GM19324 (cell line): ENCODE data around the gene S1PR5.
"Not testable (repeated sequence)": the region's sequence is repeated elsewhere in the genome, so short reads cannot be mapped to it uniquely, and the experiment has no call there.

Experiments used
- ATAC-seq: cut with Tn5 transposase; IDR thresholded peaks from one replicate; pipeline ENCODE4 v1.9.1; 2021; ENCODE audit warnings: mild to moderate bottlenecking, moderate library complexity; ENCODE audit not compliant: unreplicated experiment, low FRiP score

S1PR5 gene

GRCh38 chr19:10517361-10517759, at the start of gene S1PR5:
TSS of gene S1PR5 (minus strand) at chr19:10517447. CDS start at chr19:10515011, 2,436 bp downstream.
- no peak for ATAC-seq

- no peak for ATAC-seq
These were observed 49.6 kb upstream of the S1PR5 start for GRCh38 chr19:10566658-10567410.

GRCh38 chr19:10566408-10566657, 49.1 kb upstream of the S1PR5 start:
- ATAC-seq: no peak

- peak; percentile 72 for ATAC-seq
These were observed 48.5 kb upstream of the S1PR5 start, which contains the start of gene KRI1 for GRCh38 chr19:10565567-10566407. TSS of gene KRI1 (minus strand) at chr19:10566010. CDS start at chr19:10565999, 11 bp downstream.

DNA sequence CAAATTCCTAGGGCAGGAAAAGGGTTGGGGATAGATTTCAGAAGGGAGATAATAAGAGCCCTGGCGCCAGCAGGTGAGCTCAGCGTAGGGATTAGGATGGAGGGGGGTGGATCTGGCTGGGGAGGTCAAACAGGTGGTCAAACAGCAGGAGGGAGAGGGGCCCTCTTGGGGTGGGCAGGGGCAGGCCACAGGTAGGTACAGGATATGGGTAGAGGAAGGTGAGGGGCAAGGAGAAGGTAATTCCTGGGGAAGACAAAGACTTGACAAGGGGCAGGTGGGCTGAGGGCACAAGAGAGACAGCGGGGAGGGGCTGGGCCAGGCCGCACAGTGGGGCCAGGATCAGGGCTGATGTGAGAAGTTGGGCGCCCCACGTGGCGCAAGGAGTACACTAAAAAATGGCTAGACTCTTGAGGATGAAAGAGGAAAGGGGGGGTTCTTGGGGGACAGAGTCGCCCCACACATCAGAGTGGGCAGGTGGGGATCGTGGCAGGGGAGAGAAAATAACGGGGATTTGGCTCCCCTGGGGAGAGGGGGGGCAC, 47.9 kb upstream of the S1PR5 start:
- no peak for ATAC-seq

DNA sequence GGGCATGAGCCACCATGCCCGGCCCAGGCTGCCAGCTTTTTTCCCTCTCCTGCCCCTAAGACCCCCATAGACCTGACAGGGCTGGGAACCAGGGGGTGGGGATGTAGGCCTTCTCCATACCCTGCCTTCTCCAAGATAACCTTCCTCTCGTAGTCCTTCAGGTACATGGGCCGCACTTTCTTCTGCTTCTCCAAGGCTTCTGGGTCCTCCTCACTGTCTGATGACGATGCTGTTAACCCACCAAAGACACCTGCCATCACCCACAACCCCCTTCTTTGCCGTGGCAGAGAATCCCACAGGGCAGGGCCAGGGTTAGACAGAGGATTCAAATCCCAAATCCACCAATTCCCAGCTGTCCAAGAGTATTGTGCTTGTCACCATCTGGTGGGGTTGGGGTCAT, 45.4 kb upstream of the S1PR5 start:
- no peak for ATAC-seq

DNA sequence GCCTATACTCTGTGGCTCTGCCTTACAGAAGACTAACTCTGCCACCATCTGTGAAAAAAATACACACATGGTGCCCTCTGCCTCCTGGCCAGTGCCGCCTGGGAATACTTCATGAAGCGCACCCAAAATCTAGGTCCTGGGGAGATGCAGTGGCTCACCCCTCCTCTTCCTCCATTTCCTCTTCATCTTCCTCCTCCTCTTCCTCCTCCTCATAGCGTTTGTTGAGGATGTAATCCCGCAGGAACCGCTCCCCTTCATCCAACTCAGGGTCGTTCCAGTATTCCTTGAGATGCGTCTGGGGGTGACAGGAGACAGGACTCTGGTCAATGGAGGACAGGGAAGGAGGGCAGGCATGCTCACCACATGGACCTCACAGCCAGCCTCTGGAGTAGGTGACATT, 42.9 kb upstream of the S1PR5 start:
- no peak for ATAC-seq

DNA sequence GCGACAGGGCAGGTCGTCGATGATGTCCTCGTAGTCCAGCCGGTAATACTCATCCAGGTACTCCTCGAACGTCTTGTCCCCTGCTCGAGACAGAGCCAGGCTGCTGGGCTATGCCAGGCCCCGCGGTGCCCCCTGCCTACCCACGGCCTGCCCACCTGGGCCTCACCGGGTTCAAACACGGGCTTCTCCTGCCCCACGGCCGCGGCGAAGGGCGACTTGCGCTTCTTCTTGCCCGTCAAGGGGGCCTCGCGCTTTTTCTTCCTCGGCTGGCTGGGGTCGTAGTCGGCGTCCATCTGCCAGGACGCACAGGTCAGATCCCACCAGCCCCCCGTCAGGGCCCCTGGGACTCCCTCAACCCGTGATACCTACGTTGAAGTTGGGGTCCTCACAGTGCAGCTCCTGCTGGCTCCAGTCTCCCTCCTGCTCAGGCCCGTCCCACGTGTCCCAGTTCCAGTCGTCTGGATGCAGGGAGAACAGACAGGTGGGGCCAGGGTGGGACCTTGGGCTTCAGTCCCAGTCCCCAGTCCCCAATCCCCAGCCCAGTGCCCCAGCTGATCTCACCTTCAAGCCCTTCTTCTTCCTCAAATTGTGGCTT, 40.5 kb upstream of the S1PR5 start:
- ATAC-seq: no peak

- no peak for ATAC-seq
These were observed 38.3 kb upstream of the S1PR5 start for GRCh38 chr19:10555610-10555973.

DNA sequence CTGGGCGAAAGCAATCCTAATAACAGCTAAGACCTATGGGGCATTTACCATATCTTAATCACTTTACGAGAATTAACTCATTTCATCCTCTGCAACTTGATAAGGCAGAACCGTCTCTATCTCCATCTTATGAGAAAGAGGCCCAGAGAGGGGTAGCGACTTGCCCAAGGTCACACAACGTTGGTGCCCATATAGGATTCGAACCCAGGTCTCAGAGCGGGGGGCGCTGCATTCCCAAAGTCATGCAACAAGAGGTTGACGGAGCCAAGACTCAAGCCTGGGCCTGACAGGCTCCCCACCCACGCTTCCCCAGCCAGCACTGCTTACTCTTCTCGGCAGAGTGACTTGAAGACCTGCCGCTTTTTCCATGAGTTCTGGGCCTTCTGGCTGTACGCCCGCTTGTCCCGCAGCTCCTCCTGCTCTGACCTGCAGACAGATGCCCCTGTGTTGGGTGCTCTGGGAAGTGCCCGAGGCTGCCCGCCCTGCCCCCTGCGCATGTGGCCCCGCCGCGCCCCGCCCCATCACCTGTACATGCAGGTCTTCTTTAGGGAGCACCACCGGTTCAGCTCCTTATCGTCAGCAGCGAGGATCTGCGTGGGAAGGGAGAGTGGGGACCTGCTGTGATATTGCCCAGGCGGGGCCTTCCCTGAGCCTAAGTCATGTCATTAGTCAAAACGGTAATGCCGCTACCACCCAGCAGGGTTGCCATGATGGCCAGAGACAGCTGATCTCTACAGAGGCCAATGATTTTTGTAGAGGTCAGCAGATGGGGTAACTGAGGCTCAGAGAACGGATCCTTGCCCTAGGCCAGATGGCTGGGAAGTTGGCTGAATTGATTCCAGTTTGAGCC, 37.7 kb upstream of the S1PR5 start:
- ATAC-seq: no peak

DNA sequence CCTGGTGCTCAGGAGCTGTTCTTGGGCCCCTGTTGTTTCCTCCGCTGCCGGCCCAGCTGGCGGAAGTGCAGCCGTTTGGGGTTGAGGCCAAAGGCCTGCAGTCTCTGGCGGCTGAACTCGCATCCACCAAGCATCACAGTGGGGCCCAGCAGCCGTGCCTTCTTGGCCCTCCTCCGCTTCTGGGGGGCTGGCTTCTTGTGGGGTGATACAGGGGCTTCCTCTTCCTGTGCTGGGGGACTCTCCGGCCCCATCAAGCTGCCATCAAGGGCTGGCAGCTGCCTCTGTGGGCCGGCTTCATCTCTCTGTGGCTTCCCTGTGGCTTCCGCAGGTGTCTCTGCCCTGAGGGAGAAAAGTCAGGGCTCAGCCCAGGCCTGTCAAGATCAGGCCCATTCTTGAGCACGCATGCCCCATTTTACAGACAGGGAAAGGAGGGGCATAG, 36.7 kb upstream of the S1PR5 start:
- no peak for ATAC-seq

DNA sequence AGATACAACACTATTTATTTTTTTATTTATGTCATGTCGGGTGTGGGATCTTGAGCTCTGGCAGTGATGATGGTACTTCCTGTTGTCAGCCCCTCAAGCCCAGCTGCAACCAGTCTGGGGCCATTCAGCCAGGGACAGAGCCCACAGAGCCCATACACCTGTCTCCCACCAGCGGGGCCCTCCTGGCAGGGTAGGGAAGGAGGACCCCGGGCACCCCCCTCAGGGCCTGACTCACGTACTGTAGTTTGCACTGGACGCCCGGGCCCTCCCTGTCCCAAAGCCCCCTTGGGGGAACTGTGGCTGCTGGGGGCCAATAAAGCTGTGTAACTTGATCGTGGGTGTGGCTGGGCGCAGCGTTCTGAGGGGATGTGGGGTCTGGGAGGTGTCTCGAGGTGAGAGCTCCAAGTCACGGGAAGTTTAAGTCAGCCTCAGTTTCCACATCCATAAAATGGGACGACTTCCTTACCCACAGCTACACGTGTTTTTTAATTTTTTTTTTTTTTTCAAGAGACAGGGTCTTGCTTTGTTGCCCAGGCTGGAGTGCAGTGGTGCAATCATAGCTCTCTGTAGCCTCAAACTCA, 35.9 kb upstream of the S1PR5 start:
- ATAC-seq: no peak

GRCh38 chr19:10552510-10553053, 35.3 kb upstream of the S1PR5 start:
- no peak for ATAC-seq

DNA sequence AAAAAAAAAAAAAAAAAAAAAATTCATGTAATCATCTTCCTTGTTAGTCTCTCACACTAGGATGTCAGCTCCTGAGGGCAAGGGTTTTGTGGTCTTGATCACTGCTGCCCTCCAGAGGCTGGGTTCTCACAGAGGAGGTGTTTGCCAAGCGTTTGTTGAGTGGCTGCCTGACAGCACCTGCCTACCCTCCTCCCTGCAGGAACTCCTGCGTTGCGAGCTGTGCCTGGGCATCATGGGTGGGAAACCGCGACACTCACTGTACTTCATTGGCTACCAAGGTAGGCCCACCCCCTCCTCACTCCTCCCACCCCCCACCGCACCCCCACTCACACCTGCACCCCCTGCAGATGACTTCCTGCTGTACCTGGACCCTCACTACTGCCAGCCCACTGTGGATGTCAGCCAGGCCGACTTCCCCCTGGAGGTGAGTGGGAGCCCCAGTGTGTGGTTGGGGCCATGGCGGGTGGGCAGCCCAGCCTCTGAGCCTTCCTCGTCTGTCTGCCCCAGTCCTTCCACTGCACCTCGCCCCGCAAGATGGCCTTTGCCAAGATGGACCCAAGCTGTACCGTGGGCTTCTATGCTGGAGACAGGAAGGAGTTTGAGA, 34.6 kb upstream of the S1PR5 start:
- ATAC-seq: no peak

DNA sequence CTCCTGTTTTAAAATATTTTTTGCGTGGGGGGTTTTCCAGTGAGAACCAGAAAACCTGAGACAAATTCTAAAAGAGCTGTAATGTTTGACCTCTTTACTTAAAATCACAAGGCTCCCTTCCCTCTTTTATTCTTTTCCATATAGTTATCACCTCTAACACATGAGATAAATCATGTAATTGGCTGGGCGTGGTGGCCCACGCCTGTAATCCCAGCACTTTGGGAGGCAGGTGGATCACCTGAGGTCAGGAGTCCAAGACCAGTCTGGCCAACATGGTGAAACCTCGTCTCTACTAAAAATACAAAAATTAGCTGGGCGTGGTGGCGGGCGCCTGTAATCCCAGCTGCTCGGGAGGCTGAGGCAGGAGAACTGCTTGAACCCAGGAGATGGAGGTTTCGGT, 33.8 kb upstream of the S1PR5 start:
- ATAC-seq: not testable (repeated sequence)

DNA sequence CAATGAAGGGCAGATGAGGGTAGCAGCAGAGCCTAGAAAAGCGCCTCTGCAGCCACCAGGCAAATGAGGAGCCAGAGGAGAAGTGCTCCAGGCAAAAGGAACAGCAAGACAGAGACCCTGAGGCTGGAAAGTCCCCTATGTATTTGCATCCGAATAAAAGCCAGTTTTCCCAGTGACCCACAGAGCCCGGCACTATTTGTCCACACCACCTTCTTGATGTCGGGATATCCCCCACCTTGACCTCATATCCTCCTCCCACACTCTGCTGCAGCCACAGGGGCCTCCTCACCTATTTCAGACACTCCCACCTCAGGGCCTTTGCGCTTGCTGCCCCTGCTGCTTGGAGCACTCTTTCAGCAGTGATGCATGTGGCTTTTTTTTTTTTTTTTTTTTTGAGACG, 33.1 kb upstream of the S1PR5 start:
- no peak for ATAC-seq

DNA sequence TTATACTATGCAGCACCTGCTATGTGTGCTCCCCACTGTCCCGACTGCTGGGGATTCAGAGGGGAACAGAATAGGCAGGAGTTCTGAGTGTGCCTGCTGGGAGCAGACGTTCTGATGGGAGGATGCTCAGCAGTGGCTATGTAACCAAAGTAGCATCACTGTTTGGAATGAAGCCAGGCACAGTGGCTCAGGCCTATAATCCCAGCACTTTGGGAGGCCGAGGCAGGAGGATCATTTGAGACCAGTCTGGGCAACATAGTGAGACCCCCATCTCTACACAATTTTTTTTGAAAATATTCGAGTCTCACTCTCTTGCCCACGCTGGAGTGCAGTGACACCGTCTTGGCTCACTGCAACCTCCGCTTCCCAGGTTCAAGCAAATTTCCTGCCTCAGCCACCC, 32.5 kb upstream of the S1PR5 start:
- no peak for ATAC-seq

DNA sequence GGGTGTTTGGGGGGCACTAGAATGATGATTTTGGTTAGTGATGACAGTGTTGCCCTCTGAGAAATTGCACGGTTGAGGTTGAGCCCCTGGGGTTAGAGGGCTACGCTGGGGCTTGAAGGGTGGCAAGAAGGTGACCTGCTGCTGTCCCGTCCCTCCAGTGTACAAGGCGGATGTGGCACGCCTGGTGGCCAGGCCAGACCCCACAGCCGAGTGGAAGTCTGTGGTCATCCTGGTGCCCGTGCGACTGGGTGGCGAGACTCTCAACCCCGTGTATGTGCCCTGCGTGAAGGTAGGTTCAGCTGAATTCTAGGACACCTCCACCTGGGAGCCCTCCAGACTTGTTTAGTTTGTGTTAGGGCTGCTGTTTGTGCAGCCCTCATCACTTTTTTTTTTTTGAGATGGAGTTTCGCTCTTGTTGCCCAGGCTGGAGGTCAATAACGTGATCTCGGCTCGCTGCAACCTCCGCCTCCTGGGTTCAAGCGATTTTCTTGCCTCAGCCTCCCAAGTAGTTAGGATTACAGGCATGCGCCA, 31.6 kb upstream of the S1PR5 start:
- ATAC-seq: no peak

DNA sequence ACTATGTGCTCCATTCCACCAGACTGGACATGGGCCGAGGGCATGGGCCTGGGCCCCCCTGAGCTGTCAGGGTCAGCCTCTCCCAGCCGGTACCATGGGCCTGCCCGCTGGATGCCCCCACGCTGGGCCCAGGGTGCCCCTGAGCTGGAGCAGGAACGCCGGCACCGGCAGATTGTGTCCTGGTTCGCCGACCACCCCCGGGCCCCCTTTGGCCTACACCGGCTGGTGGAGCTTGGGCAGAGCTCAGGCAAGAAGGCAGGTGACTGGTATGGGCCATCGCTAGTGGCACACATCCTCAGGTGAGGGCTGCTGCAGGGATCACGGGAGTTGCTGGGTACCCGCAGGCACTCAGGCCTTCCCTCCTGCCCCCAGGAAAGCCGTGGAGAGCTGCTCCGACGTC, 29.6 kb upstream of the S1PR5 start:
- no peak for ATAC-seq
